Raji (cell line): Measurements from ENCODE around the gene STK24.

Source experiments
- POLR2A ChIP-seq: IDR thresholded peaks from 2 replicates; pipeline ENCODE4 v1.6.1; 2011; ENCODE audit warnings: low read depth, low read length, control low read depth; ENCODE audit not compliant: insufficient read depth

The STK24 gene

GRCh38 chr13:98456413-98456845 lies 120.5 kb downstream of the STK24 start:
- no peak for TF ChIP-seq POLR2A

GRCh38 chr13:98454389-98454881 lies 122.5 kb downstream of the STK24 start:
- no peak for TF ChIP-seq POLR2A

GRCh38 chr13:98452851-98453843 lies 123.8 kb downstream of the STK24 start:
- no peak for TF ChIP-seq POLR2A

- TF ChIP-seq POLR2A = no peak
These were observed 125.0 kb downstream of the STK24 start for GRCh38 chr13:98451676-98452470.

GRCh38 chr13:98450539-98451111 lies 126.3 kb downstream of the STK24 start:
- TF ChIP-seq POLR2A = no peak

GRCh38 chr13:98450026-98450425 lies 126.9 kb downstream of the STK24 start:
- no peak for TF ChIP-seq POLR2A

GRCh38 chr13:98449273-98449672 lies 127.6 kb downstream of the STK24 start:
- no peak for TF ChIP-seq POLR2A

GRCh38 chr13:98448642-98448928 lies 128.3 kb downstream of the STK24 start:
- TF ChIP-seq POLR2A = no peak

GRCh38 chr13:98447881-98448641 lies 128.8 kb downstream of the STK24 start:
- no peak for TF ChIP-seq POLR2A

GRCh38 chr13:98447130-98447529 lies 129.8 kb downstream of the STK24 start:
- TF ChIP-seq POLR2A = no peak

GRCh38 chr13:98446234-98446621 lies 130.7 kb downstream of the STK24 start:
- TF ChIP-seq POLR2A = no peak

- TF ChIP-seq POLR2A = no peak
These were observed 131.3 kb downstream of the STK24 start for GRCh38 chr13:98445340-98446233.

- TF ChIP-seq POLR2A = no peak
These were observed 132.5 kb downstream of the STK24 start for GRCh38 chr13:98444381-98444780.
